22Rv1 (cell line): ENCODE results near the gene GSC2.

Experiments used
- CTCF ChIP-seq: fragments of 450-650 bp; IDR thresholded peaks from 2 replicates; pipeline ENCODE4 v1.5.1; 2017; ENCODE audit warnings: mild to moderate bottlenecking
- ZFX ChIP-seq: fragments of 450-650 bp; IDR thresholded peaks from 2 replicates; pipeline ENCODE4 v1.6.1; 2017; ENCODE audit warnings: antibody characterized with exemption, borderline replicate concordance

GRCh38 chr22:19119949-19120348, 30.1 kb downstream of the GSC2 start:
- TF ChIP-seq CTCF (no peak), ZFX (no peak)
